NCI-H1930 (cell line): ENCODE measurements around the gene PLPP7.

Experiments
- DNase-seq, 2 experiments: peaks; one replicate each; lab custom pipeline; 2025; lab: John Stamatoyannopoulos, UW

The PLPP7 gene

GRCh38 chr9:131303381-131304321, 14.1 kb downstream of the PLPP7 start:
- no peak for DNase-seq

DNA sequence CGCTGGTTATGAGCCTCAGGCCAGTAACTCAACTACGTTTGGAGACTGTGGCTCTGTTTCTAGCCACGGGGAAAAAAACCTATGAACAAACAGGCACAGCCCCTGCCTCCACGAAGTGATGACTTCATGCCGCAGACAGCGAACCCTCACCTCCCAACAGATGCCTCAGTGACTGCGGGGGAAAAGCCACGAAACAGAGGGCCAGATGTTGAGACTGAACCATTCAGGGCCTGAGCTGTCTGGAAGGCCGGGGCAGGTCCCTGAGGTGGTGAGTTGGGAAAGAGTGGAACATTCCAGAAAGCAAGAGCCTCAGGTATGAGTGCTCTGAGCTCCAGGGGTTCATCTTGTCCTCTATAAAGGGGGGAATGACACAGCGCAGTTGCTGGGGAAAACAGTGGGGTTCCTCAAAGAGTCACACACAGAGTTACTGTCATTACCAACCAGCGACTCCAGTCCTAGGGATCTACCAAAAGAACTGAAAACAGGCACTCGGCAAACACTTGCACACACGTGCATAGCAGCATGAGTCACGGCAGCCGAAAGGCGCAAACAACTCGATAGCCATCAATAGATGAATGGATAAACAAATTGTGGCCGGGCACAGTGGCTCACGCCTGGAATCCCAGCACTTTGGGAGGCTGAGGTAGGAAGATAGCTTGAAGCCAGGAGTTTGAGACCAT, 15.3 kb downstream of the PLPP7 start:
- DNase-seq, result no peak

- DNase-seq, result no peak
Observed at GRCh38 chr9:131306397-131307004, 17.0 kb downstream of the PLPP7 start.

- DNase-seq, result no peak
Observed at GRCh38 chr9:131307974-131308373, 18.5 kb downstream of the PLPP7 start.

DNA sequence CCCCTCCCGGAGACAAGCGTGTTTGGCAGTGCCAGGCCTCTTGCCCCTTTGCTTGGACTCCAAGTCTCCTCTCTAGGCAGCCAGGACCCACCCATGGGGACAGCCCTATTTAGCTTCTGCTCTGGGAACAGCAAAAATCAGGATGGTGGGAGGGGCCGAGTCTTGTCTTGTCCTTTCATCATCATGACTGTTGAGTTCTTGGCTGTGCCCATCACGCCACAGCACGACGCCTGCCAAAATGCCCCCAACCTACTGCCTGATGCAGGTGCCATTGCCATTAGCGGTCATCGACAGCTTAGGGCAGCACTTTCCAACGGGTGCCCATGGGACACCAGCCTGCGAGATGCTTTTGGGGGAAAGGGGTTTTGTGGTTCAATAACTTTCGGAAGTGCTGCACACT, 18.9 kb downstream of the PLPP7 start:
- no peak for DNase-seq

GRCh38 chr9:131308906-131309529, 19.5 kb downstream of the PLPP7 start:
- DNase-seq, result no peak

GRCh38 chr9:131309530-131310276, 20.2 kb downstream of the PLPP7 start:
- DNase-seq, result no peak

DNA sequence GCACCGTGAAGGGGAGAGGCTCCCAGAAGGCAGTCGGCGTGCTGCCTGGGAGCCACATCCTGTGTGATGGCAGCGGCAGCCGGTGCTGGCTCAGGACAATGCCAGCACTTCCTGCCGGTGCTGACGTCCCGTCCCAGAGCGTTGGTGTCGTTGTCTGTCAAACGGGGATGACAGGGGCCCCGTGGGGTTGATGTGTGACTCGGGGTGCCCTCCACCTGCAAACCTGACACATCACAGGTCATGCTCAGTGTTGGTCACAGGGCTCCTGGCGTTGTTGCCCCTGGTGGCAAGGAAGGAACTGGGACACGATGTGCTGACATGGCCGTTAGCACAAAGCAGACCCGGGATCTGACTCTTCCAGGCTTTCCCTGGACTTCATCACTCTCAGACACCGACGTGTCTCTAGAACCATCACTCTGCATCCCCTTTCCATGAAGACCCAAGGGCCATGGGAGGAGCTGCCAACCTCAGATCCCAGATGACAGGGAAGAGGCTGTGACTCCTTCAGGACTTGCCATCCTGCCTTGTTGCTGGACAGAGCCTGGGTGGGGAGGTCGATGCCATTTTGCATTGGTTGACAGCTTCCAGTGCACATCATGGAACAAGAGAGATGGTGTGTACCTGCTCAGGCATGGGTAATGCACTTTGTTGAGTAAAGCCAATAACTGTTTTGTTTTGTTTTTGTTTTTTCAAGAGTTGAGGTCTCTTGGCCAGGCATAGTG, 21.5 kb downstream of the PLPP7 start:
- DNase-seq, result no peak

DNA sequence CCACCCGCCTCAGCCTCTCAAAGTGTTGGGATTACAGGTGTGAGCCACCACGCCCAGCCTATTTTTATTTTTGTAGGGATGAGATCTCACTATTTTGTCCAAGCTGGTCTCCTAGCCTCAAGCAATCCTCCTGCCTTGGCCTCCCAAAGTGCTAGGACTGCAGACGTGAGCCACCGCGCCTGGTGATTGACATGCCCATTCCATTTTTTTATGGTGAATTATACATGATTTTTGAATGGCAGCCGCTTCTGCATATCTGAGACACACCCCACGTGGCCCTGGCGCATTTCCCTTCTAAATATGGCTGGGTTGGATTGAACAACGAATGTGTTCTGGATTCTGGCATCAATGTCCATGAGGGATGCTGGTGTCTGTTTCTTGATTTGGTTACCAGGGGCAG, 22.7 kb downstream of the PLPP7 start:
- no peak for DNase-seq

- DNase-seq, result no peak
Observed at GRCh38 chr9:131312822-131313770, 23.6 kb downstream of the PLPP7 start.

- DNase-seq, result no peak
Observed at GRCh38 chr9:131318231-131319085, 28.9 kb downstream of the PLPP7 start.

DNA sequence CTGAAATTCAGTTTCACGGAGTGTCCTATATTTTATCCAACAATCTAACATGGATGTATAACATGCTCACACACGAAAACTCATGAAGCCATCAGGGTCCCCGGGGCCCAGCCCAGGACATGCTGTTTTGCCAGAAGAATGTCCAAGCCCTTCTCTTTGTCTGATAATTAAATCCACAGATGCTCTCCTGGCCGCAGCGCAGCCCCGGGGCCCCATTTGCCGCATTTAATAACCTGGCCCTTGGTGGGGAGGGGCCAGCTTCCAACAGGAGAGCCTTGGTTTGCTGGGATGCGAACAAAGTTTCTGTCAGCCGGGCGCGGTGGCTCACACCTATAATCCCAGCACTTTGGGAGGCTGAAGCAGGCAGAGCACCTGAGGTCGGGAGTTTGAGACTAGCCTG, 30.0 kb downstream of the PLPP7 start:
- DNase-seq, result no peak

DNA sequence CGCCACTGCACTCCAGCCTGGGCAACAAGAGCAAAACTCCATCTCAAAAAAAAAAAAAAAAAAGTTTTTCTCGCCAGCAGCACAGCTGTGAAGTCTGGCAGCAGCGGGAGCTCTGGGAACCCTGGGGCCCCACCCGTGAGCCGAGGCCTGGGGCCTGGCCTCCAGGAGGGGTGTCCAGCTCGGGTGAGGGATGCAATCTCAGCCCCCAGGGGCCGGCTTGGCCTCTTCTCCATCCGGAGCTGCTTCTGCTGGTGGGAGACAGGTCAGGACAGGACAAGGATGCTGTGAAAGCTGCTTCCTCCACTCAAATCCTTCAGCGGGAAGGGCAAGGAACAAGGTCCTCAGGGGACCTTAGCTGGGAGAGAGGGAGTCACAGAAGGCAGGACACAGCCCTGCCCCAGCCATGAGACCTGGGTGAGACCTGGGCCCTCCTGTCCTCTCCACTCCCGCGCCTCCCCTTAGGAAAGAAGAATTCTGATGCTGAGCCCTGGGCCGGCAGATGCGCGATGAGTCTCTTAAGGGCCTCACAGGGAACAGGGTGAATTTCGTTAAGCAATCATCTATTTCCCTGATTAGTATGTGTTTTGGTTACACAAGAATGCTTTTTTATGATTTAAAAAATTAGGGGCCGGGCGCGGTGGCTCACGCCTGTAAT, 30.6 kb downstream of the PLPP7 start:
- no peak for DNase-seq

DNA sequence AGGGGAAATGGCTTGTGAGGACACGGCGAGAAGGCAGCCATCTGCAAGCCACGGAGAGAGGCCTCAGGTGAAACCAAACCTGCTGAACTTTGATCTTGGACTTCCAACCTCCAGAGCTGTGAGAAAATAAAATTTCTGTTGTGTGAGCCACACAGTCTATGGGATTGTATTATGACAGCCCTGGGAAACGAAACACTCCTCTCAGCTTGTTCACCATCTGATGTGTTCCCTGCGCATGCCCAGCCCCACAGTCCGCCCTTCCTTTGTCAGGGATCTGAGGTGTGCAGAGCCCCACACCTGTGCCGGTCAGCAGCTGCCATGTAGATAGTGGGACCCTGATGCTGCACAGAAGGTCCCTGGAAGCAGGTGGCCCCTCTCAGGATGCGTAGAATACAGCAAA, 34.1 kb downstream of the PLPP7 start:
- no peak for DNase-seq

DNA sequence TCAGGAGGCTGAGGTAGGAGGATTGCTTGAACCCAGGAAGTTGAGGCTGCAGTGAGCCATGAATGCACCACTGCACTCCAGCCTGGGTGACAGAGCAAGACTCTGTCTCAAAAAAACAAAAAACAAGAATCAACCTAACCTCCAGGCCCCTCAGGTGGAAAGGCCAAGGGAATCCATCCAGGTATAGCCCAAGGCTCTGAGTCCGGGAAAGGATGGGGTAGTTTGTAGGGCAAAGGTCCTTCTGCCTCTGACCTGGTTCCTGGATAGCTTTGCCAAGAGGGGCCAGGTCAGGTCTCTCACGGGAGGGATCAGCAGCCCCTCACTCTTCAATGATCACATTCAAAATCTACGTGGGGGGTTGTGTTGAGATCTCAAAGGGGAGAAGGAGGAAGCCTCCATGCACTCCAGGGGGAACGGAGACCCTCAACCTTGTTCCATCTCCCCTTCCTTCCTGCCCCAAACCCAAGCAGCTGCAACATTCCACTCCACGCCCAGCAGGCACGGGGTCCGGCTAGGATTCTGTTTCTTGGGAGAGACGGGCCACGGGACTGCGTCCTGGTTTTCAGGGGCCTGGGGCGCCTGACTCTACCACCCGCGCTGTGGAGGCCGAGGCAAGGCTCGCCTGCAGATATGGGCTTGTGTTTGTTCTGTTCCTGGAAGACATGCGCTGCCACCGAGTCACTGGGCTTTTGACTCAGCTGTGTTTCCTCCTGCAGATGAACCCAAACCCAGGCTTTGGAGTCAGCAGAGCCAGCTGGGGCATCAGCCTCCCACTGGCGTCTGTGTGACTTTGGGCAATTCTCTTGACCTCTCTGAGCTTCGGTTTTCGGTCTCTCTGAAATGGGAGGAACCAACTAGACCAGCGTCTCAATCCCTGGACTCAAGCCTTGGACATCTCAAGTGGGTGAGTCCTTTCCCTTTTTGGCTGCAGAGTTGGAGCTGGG, 35.5 kb downstream of the PLPP7 start:
- DNase-seq, result no peak

DNA sequence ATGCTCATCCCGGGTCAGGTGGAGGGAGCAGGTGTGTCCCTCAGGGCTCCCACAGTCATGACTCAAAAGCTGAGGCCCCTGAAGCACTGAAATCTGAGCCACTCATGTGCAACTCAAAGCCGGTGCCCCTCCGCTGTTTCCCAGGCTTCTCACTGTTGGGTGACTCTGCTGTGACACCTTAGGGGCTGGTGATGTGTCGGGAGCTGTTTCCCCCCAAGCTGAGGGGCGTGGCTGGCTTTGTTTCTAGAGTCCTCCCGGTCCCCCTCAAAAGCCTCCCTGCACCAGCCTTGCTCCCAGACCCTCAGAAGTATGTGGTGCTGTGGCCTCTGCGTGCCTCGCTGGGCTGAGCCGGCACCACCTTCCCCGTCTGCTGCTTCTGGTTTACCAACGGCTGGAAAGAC, 39.7 kb downstream of the PLPP7 start:
- no peak for DNase-seq
